HEK293 (cell line): ENCODE data around the gene UST.

ENCODE experiments used
- KLF7 ChIP-seq: fragments of 450-650 bp; formaldehyde crosslinking; IDR thresholded peaks from 2 replicates; pipeline ENCODE4 v1.5.1; 2016; ENCODE audit warnings: missing biosample characterization, missing genetic modification characterization, borderline replicate concordance
- MZF1 ChIP-seq: fragments of 450-650 bp; formaldehyde crosslinking; IDR thresholded peaks from 2 replicates; pipeline ENCODE4 v1.5.1; 2017; ENCODE audit warnings: missing biosample characterization, missing genetic modification characterization, borderline replicate concordance
- ZBTB8A ChIP-seq: fragments of 450-650 bp; formaldehyde crosslinking; IDR thresholded peaks from 2 replicates; pipeline ENCODE4 v1.5.1; 2016; ENCODE audit warnings: missing biosample characterization, missing genetic modification characterization
- ZNF169 ChIP-seq: fragments of 450-650 bp; formaldehyde crosslinking; IDR thresholded peaks from 2 replicates; pipeline ENCODE4 v1.5.1; 2016; ENCODE audit warnings: missing biosample characterization, missing genetic modification characterization
- ZNF558 ChIP-seq: fragments of 450-650 bp; formaldehyde crosslinking; IDR thresholded peaks from 2 replicates; pipeline ENCODE4 v1.5.1; 2016; ENCODE audit warnings: missing biosample characterization, missing genetic modification characterization
- ZNF660 ChIP-seq: fragments of 450-650 bp; IDR thresholded peaks from 2 replicates; pipeline ENCODE4 v1.5.1; 2018; ENCODE audit warnings: missing biosample characterization, mild to moderate bottlenecking, missing genetic modification characterization
- TF ChIP-seq, protein P1 (sequence below): sonication (generic); formaldehyde crosslinking; IDR thresholded peaks from 2 replicates; pipeline ENCODE4 v1.8.1; 2022; ENCODE audit warnings: mild to moderate bottlenecking, moderate library complexity, missing genetic modification reagents
- TF ChIP-seq, protein P2 (sequence below): fragments of 450-650 bp; formaldehyde crosslinking; IDR thresholded peaks from 2 replicates; pipeline ENCODE4 v1.5.1; 2016; ENCODE audit warnings: missing biosample characterization, missing genetic modification characterization
- TF ChIP-seq, protein P3 (sequence below): fragments of 450-650 bp; formaldehyde crosslinking; IDR thresholded peaks from 2 replicates; pipeline ENCODE4 v1.5.1; 2016; ENCODE audit warnings: missing biosample characterization, missing genetic modification characterization
- TF ChIP-seq, protein P4 (sequence below): fragments of 450-650 bp; formaldehyde crosslinking; IDR thresholded peaks from 2 replicates; pipeline ENCODE4 v1.5.1; 2016; ENCODE audit warnings: missing biosample characterization, missing genetic modification characterization
- TF ChIP-seq, protein P5 (sequence below): fragments of 450-650 bp; formaldehyde crosslinking; IDR thresholded peaks from 2 replicates; pipeline ENCODE4 v1.5.1; 2017; ENCODE audit warnings: missing biosample characterization, missing genetic modification characterization
- TF ChIP-seq, protein P6 (sequence below): fragments of 450-650 bp; formaldehyde crosslinking; IDR thresholded peaks from 2 replicates; pipeline ENCODE4 v1.5.1; 2016; ENCODE audit warnings: missing biosample characterization, missing genetic modification characterization
- TF ChIP-seq, protein P7 (sequence below): fragments of 450-650 bp; formaldehyde crosslinking; IDR thresholded peaks from 2 replicates; pipeline ENCODE4 v1.5.1; 2016; ENCODE audit warnings: missing biosample characterization, missing genetic modification characterization
- TF ChIP-seq, protein P8 (sequence below): fragments of 450-650 bp; formaldehyde crosslinking; IDR thresholded peaks from 2 replicates; pipeline ENCODE4 v1.5.1; 2016; ENCODE audit warnings: missing biosample characterization, missing genetic modification characterization, low read depth

DNA sequence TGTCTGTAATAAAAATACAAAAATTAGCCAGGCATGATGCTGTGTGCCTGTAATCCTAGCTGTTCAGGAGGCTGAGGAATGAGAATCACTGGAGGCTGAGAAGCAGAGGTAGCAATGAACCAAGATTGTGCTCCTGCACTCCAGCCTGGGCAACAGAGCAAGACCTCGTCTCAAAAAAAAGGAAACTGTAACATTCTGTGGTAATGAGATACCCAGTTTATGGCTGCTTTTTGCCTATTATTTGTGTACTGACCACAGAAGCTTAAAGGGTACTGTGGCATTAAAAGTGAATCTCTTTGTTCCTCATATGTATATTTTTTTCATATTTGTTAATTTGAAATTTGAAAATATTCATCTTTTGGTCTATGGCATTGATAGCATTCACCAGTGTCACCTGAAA lies 185.4 kb downstream of the UST start:
- TF ChIP-seq, protein P1, sequence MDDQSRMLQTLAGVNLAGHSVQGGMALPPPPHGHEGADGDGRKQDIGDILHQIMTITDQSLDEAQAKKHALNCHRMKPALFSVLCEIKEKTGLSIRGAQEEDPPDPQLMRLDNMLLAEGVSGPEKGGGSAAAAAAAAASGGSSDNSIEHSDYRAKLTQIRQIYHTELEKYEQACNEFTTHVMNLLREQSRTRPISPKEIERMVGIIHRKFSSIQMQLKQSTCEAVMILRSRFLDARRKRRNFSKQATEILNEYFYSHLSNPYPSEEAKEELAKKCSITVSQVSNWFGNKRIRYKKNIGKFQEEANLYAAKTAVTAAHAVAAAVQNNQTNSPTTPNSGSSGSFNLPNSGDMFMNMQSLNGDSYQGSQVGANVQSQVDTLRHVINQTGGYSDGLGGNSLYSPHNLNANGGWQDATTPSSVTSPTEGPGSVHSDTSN (CRISPR knock-in tag), result no peak
- TF ChIP-seq ZBTB8A, result no peak
- TF ChIP-seq, protein P2, sequence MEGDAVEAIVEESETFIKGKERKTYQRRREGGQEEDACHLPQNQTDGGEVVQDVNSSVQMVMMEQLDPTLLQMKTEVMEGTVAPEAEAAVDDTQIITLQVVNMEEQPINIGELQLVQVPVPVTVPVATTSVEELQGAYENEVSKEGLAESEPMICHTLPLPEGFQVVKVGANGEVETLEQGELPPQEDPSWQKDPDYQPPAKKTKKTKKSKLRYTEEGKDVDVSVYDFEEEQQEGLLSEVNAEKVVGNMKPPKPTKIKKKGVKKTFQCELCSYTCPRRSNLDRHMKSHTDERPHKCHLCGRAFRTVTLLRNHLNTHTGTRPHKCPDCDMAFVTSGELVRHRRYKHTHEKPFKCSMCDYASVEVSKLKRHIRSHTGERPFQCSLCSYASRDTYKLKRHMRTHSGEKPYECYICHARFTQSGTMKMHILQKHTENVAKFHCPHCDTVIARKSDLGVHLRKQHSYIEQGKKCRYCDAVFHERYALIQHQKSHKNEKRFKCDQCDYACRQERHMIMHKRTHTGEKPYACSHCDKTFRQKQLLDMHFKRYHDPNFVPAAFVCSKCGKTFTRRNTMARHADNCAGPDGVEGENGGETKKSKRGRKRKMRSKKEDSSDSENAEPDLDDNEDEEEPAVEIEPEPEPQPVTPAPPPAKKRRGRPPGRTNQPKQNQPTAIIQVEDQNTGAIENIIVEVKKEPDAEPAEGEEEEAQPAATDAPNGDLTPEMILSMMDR (tag by site-specific recombination), result no peak
- no peak for TF ChIP-seq KLF7 (tag by site-specific recombination)
- no peak for TF ChIP-seq ZNF660
- TF ChIP-seq, protein P3, sequence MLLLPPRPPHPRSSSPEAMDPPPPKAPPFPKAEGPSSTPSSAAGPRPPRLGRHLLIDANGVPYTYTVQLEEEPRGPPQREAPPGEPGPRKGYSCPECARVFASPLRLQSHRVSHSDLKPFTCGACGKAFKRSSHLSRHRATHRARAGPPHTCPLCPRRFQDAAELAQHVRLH, result no peak
- no peak for TF ChIP-seq MZF1 (tag by site-specific recombination)
- TF ChIP-seq, protein P4, sequence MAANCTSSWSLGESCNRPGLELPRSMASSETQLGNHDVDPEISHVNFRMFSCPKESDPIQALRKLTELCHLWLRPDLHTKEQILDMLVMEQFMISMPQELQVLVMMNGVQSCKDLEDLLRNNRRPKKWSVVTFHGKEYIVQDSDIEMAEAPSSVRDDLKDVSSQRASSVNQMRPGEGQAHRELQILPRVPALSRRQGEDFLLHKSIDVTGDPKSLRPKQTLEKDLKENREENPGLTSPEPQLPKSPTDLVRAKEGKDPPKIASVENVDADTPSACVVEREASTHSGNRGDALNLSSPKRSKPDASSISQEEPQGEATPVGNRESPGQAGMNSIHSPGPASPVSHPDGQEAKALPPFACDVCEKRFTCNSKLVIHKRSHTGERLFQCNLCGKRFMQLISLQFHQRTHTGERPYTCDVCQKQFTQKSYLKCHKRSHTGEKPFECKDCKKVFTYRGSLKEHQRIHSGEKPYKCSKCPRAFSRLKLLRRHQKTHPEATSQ, result no peak
- TF ChIP-seq, protein P5, sequence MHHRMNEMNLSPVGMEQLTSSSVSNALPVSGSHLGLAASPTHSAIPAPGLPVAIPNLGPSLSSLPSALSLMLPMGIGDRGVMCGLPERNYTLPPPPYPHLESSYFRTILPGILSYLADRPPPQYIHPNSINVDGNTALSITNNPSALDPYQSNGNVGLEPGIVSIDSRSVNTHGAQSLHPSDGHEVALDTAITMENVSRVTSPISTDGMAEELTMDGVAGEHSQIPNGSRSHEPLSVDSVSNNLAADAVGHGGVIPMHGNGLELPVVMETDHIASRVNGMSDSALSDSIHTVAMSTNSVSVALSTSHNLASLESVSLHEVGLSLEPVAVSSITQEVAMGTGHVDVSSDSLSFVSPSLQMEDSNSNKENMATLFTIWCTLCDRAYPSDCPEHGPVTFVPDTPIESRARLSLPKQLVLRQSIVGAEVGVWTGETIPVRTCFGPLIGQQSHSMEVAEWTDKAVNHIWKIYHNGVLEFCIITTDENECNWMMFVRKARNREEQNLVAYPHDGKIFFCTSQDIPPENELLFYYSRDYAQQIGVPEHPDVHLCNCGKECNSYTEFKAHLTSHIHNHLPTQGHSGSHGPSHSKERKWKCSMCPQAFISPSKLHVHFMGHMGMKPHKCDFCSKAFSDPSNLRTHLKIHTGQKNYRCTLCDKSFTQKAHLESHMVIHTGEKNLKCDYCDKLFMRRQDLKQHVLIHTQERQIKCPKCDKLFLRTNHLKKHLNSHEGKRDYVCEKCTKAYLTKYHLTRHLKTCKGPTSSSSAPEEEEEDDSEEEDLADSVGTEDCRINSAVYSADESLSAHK, result no peak
- TF ChIP-seq, protein P6, sequence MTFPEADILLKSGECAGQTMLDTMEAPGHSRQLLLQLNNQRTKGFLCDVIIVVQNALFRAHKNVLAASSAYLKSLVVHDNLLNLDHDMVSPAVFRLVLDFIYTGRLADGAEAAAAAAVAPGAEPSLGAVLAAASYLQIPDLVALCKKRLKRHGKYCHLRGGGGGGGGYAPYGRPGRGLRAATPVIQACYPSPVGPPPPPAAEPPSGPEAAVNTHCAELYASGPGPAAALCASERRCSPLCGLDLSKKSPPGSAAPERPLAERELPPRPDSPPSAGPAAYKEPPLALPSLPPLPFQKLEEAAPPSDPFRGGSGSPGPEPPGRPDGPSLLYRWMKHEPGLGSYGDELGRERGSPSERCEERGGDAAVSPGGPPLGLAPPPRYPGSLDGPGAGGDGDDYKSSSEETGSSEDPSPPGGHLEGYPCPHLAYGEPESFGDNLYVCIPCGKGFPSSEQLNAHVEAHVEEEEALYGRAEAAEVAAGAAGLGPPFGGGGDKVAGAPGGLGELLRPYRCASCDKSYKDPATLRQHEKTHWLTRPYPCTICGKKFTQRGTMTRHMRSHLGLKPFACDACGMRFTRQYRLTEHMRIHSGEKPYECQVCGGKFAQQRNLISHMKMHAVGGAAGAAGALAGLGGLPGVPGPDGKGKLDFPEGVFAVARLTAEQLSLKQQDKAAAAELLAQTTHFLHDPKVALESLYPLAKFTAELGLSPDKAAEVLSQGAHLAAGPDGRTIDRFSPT (tag by site-specific recombination), result no peak
- TF ChIP-seq, protein P7, sequence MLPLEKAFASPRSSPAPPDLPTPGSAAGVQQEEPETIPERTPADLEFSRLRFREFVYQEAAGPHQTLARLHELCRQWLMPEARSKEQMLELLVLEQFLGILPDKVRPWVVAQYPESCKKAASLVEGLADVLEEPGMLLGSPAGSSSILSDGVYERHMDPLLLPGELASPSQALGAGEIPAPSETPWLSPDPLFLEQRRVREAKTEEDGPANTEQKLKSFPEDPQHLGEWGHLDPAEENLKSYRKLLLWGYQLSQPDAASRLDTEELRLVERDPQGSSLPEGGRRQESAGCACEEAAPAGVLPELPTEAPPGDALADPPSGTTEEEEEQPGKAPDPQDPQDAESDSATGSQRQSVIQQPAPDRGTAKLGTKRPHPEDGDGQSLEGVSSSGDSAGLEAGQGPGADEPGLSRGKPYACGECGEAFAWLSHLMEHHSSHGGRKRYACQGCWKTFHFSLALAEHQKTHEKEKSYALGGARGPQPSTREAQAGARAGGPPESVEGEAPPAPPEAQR (tag by site-specific recombination), result no peak
- no peak for TF ChIP-seq ZNF558 (tag by site-specific recombination)
- TF ChIP-seq, protein P8, sequence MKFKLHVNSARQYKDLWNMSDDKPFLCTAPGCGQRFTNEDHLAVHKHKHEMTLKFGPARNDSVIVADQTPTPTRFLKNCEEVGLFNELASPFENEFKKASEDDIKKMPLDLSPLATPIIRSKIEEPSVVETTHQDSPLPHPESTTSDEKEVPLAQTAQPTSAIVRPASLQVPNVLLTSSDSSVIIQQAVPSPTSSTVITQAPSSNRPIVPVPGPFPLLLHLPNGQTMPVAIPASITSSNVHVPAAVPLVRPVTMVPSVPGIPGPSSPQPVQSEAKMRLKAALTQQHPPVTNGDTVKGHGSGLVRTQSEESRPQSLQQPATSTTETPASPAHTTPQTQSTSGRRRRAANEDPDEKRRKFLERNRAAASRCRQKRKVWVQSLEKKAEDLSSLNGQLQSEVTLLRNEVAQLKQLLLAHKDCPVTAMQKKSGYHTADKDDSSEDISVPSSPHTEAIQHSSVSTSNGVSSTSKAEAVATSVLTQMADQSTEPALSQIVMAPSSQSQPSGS (tag by site-specific recombination), result no peak
- TF ChIP-seq ZNF169 (tag by site-specific recombination), result no peak
